ENCODE data around the gene SLC2A6.

SLC2A6 gene

GRCh38 chr9:133519693-133520092 is 40.8 kb upstream of the SLC2A6 start:
- no peak for DNase-seq (ENCODE audit: low read depth)
- TF ChIP-seq, protein P1, sequence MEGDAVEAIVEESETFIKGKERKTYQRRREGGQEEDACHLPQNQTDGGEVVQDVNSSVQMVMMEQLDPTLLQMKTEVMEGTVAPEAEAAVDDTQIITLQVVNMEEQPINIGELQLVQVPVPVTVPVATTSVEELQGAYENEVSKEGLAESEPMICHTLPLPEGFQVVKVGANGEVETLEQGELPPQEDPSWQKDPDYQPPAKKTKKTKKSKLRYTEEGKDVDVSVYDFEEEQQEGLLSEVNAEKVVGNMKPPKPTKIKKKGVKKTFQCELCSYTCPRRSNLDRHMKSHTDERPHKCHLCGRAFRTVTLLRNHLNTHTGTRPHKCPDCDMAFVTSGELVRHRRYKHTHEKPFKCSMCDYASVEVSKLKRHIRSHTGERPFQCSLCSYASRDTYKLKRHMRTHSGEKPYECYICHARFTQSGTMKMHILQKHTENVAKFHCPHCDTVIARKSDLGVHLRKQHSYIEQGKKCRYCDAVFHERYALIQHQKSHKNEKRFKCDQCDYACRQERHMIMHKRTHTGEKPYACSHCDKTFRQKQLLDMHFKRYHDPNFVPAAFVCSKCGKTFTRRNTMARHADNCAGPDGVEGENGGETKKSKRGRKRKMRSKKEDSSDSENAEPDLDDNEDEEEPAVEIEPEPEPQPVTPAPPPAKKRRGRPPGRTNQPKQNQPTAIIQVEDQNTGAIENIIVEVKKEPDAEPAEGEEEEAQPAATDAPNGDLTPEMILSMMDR (IDR thresholded peaks at IDR 0.05; ENCODE audit: low read depth, low read length, missing control alignments): no peak
- no peak overlapping the region for H3K4me3 ChIP-seq (ENCODE audit: low read depth, low read length)

- TF ChIP-seq, protein P1 (IDR thresholded peaks at IDR 0.05; ENCODE audit: low read depth, low read length, missing control alignments): no peak
- no peak for DNase-seq (ENCODE audit: low read depth)
- no peak overlapping the region for H3K4me3 ChIP-seq (ENCODE audit: low read depth, low read length)
Observed at GRCh38 chr9:133518706-133519449, 40.0 kb upstream of the SLC2A6 start.

- no peak for DNase-seq (ENCODE audit: low read depth)
- TF ChIP-seq, protein P1 (IDR thresholded peaks at IDR 0.05; ENCODE audit: low read depth, low read length, missing control alignments): no peak
- H3K4me3 ChIP-seq (ENCODE audit: low read depth, low read length): no peak overlapping the region
Observed at GRCh38 chr9:133518200-133518599, 39.3 kb upstream of the SLC2A6 start.

GRCh38 chr9:133517711-133518110 is 38.8 kb upstream of the SLC2A6 start:
- DNase-seq (ENCODE audit: low read depth): no peak
- TF ChIP-seq, protein P1 (IDR thresholded peaks at IDR 0.05; ENCODE audit: low read depth, low read length, missing control alignments): no peak
- H3K4me3 ChIP-seq (ENCODE audit: low read depth, low read length): no peak overlapping the region

GRCh38 chr9:133516961-133517350 is 38.1 kb upstream of the SLC2A6 start:
- no peak for DNase-seq (ENCODE audit: low read depth)
- no peak overlapping the region for H3K4me3 ChIP-seq (ENCODE audit: low read depth, low read length)
- TF ChIP-seq, protein P1 (IDR thresholded peaks at IDR 0.05; ENCODE audit: low read depth, low read length, missing control alignments): no peak

GRCh38 chr9:133516256-133516960 is 37.5 kb upstream of the SLC2A6 start:
- no peak overlapping the region for H3K4me3 ChIP-seq (ENCODE audit: low read depth, low read length)
- TF ChIP-seq, protein P1 (IDR thresholded peaks at IDR 0.05; ENCODE audit: low read depth, low read length, missing control alignments): no peak
- DNase-seq (ENCODE audit: low read depth): no peak

Measured in GM12864 (cell line).